HEK293 (cell line): ENCODE results near the gene KDM6A.
A peak's percentile ranks its signal among the peaks of the same experiment; 100 is the strongest.

Experiments
- FEZF1 ChIP-seq: fragments of 450-650 bp; formaldehyde crosslinking; IDR thresholded peaks from 2 replicates; pipeline ENCODE4 v1.5.1; 2016; ENCODE audit warnings: missing biosample characterization, missing genetic modification characterization
- GLIS1 ChIP-seq: fragments of 450-650 bp; formaldehyde crosslinking; IDR thresholded peaks from 2 replicates; pipeline ENCODE4 v1.5.1; 2016; ENCODE audit warnings: missing biosample characterization, missing genetic modification characterization
- PRDM4 ChIP-seq: fragments of 450-650 bp; formaldehyde crosslinking; IDR thresholded peaks from 2 replicates; pipeline ENCODE4 v1.5.1; 2017; ENCODE audit warnings: missing biosample characterization, missing genetic modification characterization
- TCF7L2 ChIP-seq: IDR thresholded peaks from 2 replicates; pipeline ENCODE4 v1.6.1; 2011; ENCODE audit warnings: low read depth, mild to moderate bottlenecking, inconsistent platforms, low read length, moderate library complexity, borderline replicate concordance
- YY1 ChIP-seq: fragments of 450-650 bp; formaldehyde crosslinking; IDR thresholded peaks from 2 replicates; pipeline ENCODE4 v1.5.1; 2018; ENCODE audit warnings: missing biosample characterization, missing genetic modification characterization
- ZFP69B ChIP-seq: fragments of 450-650 bp; formaldehyde crosslinking; IDR thresholded peaks from 2 replicates; pipeline ENCODE4 v1.5.1; 2016; ENCODE audit warnings: missing biosample characterization, missing genetic modification characterization
- ZNF146 ChIP-seq: fragments of 450-650 bp; formaldehyde crosslinking; IDR thresholded peaks from 2 replicates; pipeline ENCODE4 v1.5.1; 2016; ENCODE audit warnings: missing biosample characterization, missing genetic modification characterization
- ZNF214 ChIP-seq: fragments of 450-650 bp; formaldehyde crosslinking; IDR thresholded peaks from 2 replicates; pipeline ENCODE4 v1.5.1; 2017; ENCODE audit warnings: missing biosample characterization, mild to moderate bottlenecking, missing genetic modification characterization, borderline replicate concordance
- ZNF335 ChIP-seq: fragments of 450-650 bp; formaldehyde crosslinking; conservative IDR thresholded peaks from 2 replicates; pipeline ENCODE4 v1.5.1; 2016; ENCODE audit warnings: missing biosample characterization, missing genetic modification characterization
- ZNF354C ChIP-seq: fragments of 450-650 bp; formaldehyde crosslinking; IDR thresholded peaks from 2 replicates; pipeline ENCODE4 v1.5.1; 2016; ENCODE audit warnings: missing biosample characterization, missing genetic modification characterization, low read depth, borderline replicate concordance
- ZNF501 ChIP-seq: fragments of 450-650 bp; formaldehyde crosslinking; IDR thresholded peaks from 2 replicates; pipeline ENCODE4 v1.5.1; 2016; ENCODE audit warnings: missing biosample characterization, missing genetic modification characterization
- ZNF514 ChIP-seq: fragments of 450-650 bp; formaldehyde crosslinking; IDR thresholded peaks from 2 replicates; pipeline ENCODE4 v1.5.1; 2016; ENCODE audit warnings: missing biosample characterization, missing genetic modification characterization
- ZNF518A ChIP-seq: fragments of 450-650 bp; formaldehyde crosslinking; conservative IDR thresholded peaks from 2 replicates; pipeline ENCODE4 v1.5.1; 2016; ENCODE audit warnings: low read depth, missing biosample characterization, missing genetic modification characterization
- ZNF529 ChIP-seq: fragments of 450-650 bp; formaldehyde crosslinking; IDR thresholded peaks from 2 replicates; pipeline ENCODE4 v1.5.1; 2017; ENCODE audit warnings: missing genetic modification characterization, missing biosample characterization; ENCODE audit not compliant: insufficient replicate concordance
- ZNF548 ChIP-seq: fragments of 450-650 bp; formaldehyde crosslinking; IDR thresholded peaks from 2 replicates; pipeline ENCODE4 v1.5.1; 2016; ENCODE audit warnings: missing biosample characterization, missing genetic modification characterization
- ZNF621 ChIP-seq: fragments of 450-650 bp; formaldehyde crosslinking; IDR thresholded peaks from 2 replicates; pipeline ENCODE4 v1.5.1; 2017; ENCODE audit warnings: missing biosample characterization, missing genetic modification characterization
- ZNF645 ChIP-seq: fragments of 450-650 bp; formaldehyde crosslinking; IDR thresholded peaks from 2 replicates; pipeline ENCODE4; 2016; ENCODE audit warnings: missing biosample characterization, missing genetic modification characterization
- ZNF654 ChIP-seq: fragments of 450-650 bp; formaldehyde crosslinking; IDR thresholded peaks from 2 replicates; pipeline ENCODE4 v1.5.1; 2016; ENCODE audit warnings: low read depth, missing biosample characterization, missing genetic modification characterization
- ZNF747 ChIP-seq: fragments of 450-650 bp; formaldehyde crosslinking; IDR thresholded peaks from 2 replicates; pipeline ENCODE4 v1.5.1; 2016; ENCODE audit warnings: missing biosample characterization, missing genetic modification characterization
- ZNF776 ChIP-seq: fragments of 450-650 bp; formaldehyde crosslinking; IDR thresholded peaks from 2 replicates; pipeline ENCODE4 v1.5.0; 2017; ENCODE audit warnings: missing biosample characterization, missing genetic modification characterization, borderline replicate concordance
- TF ChIP-seq, protein P1 (sequence below): fragments of 450-650 bp; formaldehyde crosslinking; IDR thresholded peaks from 2 replicates; pipeline ENCODE4 v1.5.1; 2016; ENCODE audit warnings: missing biosample characterization, missing genetic modification characterization, borderline replicate concordance
- TF ChIP-seq, protein P2 (sequence below): fragments of 450-650 bp; formaldehyde crosslinking; IDR thresholded peaks from 2 replicates; pipeline ENCODE4 v1.5.1; 2016; ENCODE audit warnings: missing biosample characterization, missing genetic modification characterization

Gene KDM6A

GRCh38 chrX:44871931-44872820, 812 bp upstream of the KDM6A start (continued):
- TF ChIP-seq, protein P1, sequence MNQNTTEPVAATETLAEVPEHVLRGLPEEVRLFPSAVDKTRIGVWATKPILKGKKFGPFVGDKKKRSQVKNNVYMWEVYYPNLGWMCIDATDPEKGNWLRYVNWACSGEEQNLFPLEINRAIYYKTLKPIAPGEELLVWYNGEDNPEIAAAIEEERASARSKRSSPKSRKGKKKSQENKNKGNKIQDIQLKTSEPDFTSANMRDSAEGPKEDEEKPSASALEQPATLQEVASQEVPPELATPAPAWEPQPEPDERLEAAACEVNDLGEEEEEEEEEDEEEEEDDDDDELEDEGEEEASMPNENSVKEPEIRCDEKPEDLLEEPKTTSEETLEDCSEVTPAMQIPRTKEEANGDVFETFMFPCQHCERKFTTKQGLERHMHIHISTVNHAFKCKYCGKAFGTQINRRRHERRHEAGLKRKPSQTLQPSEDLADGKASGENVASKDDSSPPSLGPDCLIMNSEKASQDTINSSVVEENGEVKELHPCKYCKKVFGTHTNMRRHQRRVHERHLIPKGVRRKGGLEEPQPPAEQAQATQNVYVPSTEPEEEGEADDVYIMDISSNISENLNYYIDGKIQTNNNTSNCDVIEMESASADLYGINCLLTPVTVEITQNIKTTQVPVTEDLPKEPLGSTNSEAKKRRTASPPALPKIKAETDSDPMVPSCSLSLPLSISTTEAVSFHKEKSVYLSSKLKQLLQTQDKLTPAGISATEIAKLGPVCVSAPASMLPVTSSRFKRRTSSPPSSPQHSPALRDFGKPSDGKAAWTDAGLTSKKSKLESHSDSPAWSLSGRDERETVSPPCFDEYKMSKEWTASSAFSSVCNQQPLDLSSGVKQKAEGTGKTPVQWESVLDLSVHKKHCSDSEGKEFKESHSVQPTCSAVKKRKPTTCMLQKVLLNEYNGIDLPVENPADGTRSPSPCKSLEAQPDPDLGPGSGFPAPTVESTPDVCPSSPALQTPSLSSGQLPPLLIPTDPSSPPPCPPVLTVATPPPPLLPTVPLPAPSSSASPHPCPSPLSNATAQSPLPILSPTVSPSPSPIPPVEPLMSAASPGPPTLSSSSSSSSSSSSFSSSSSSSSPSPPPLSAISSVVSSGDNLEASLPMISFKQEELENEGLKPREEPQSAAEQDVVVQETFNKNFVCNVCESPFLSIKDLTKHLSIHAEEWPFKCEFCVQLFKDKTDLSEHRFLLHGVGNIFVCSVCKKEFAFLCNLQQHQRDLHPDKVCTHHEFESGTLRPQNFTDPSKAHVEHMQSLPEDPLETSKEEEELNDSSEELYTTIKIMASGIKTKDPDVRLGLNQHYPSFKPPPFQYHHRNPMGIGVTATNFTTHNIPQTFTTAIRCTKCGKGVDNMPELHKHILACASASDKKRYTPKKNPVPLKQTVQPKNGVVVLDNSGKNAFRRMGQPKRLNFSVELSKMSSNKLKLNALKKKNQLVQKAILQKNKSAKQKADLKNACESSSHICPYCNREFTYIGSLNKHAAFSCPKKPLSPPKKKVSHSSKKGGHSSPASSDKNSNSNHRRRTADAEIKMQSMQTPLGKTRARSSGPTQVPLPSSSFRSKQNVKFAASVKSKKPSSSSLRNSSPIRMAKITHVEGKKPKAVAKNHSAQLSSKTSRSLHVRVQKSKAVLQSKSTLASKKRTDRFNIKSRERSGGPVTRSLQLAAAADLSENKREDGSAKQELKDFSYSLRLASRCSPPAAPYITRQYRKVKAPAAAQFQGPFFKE (tag by site-specific recombination): no peak
- TF ChIP-seq ZNF529: no peak
- TF ChIP-seq GLIS1 (tag by site-specific recombination): peak; percentile 78
- no peak for TF ChIP-seq ZNF354C
- TF ChIP-seq ZNF501 (tag by site-specific recombination): no peak
- TF ChIP-seq ZNF335: peak; percentile 41
- no peak for TF ChIP-seq ZNF146 (tag by site-specific recombination)
- TF ChIP-seq ZNF518A: no peak
- TF ChIP-seq, protein P2, sequence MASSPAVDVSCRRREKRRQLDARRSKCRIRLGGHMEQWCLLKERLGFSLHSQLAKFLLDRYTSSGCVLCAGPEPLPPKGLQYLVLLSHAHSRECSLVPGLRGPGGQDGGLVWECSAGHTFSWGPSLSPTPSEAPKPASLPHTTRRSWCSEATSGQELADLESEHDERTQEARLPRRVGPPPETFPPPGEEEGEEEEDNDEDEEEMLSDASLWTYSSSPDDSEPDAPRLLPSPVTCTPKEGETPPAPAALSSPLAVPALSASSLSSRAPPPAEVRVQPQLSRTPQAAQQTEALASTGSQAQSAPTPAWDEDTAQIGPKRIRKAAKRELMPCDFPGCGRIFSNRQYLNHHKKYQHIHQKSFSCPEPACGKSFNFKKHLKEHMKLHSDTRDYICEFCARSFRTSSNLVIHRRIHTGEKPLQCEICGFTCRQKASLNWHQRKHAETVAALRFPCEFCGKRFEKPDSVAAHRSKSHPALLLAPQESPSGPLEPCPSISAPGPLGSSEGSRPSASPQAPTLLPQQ (tag by site-specific recombination): no peak
- TF ChIP-seq ZNF214 (tag by site-specific recombination): no peak
- no peak for TF ChIP-seq ZNF747 (tag by site-specific recombination)
- no peak for TF ChIP-seq ZNF514 (tag by site-specific recombination)
- no peak for TF ChIP-seq ZFP69B (tag by site-specific recombination)
- TF ChIP-seq FEZF1 (tag by site-specific recombination): peak; percentile 44; the same call in 1 of the 2 replicates
- TF ChIP-seq ZNF645 (tag by site-specific recombination): no peak
- peak; percentile 68 for TF ChIP-seq YY1 (tag by site-specific recombination)
- no peak for TF ChIP-seq ZNF548
- no peak for TF ChIP-seq ZNF621 (tag by site-specific recombination)
- TF ChIP-seq PRDM4: no peak
- TF ChIP-seq ZNF654 (tag by site-specific recombination): no peak
- no peak for TF ChIP-seq ZNF776 (tag by site-specific recombination)
- no peak for TF ChIP-seq TCF7L2
